SK-MEL-5 (cell line): Measurements from ENCODE around the gene GPX3. TPM values are rescaled to one million over a fixed set of nuclear protein-coding genes. Genes with fewer than 3 reads are reported as not detected.

ENCODE experiments used
- DNase-seq: peaks from one replicate; pipeline ENCODE4 v3.0.0-alpha.2; 2016; ENCODE audit warnings: low read depth, low spot score
- in situ Hi-C: cut with HindIII; loops from 2 replicates; pipeline ENCODE4 v1.10.0; 2016; ENCODE audit warnings: low sequenced_read_pairs, high pct_unique_total_duplicates, low pct_unique_long_range_greater_than_20kb
- total RNA-seq: library from RNA; depleted of rRNA; stranded (reverse); fragments of >200 nt; shearing (Covaris generic); gene quantifications from 2 replicates; pipeline ENCODE4 v1.2.3, GENCODE V29; 2014

GPX3 gene
- total RNA-seq, 1 experiment from 2014 or later, result 1.2 TPM

GRCh38 chr5:151027961-151028479, 7.6 kb downstream of the GPX3 start:
- in situ Hi-C loops, result no loop called here
- DNase-seq, result no peak

- in situ Hi-C loops, result no loop called here
- DNase-seq, result no peak
Observed at GRCh38 chr5:151028717-151029116, 8.3 kb downstream of the GPX3 start.

- DNase-seq, result no peak
- in situ Hi-C loops, result no loop called here
Observed at GRCh38 chr5:151029179-151030055, 9.0 kb downstream of the GPX3 start.

- in situ Hi-C loops, result no loop called here
- no peak for DNase-seq
Observed at GRCh38 chr5:151030056-151030336, 9.6 kb downstream of the GPX3 start.

GRCh38 chr5:151030379-151030778, 10.0 kb downstream of the GPX3 start:
- in situ Hi-C loops, result no loop called here
- no peak for DNase-seq

GRCh38 chr5:151031554-151031953, 11.2 kb downstream of the GPX3 start:
- in situ Hi-C loops, result no loop called here
- no peak for DNase-seq

- in situ Hi-C loops, result no loop called here
- no peak for DNase-seq
Observed at GRCh38 chr5:151033217-151033934, 13.0 kb downstream of the GPX3 start.

- in situ Hi-C loops, result no loop called here
- no peak for DNase-seq
Observed at GRCh38 chr5:151034422-151035379, 14.3 kb downstream of the GPX3 start.

- no peak for DNase-seq
- in situ Hi-C loops, result no loop called here
Observed at GRCh38 chr5:151036556-151036955, 16.2 kb downstream of the GPX3 start.

GRCh38 chr5:151037561-151038411, 17.4 kb downstream of the GPX3 start:
- no peak for DNase-seq
- in situ Hi-C loops, result no loop called here

GRCh38 chr5:151038412-151038745, 18.0 kb downstream of the GPX3 start:
- no peak for DNase-seq
- in situ Hi-C loops, result no loop called here

GRCh38 chr5:151038801-151039238, 18.4 kb downstream of the GPX3 start:
- DNase-seq, result no peak
- in situ Hi-C loops, result no loop called here

- in situ Hi-C loops, result no loop called here
Observed at GRCh38 chr5:151039665-151040064, 19.3 kb downstream of the GPX3 start.

GRCh38 chr5:151040211-151040747, 19.9 kb downstream of the GPX3 start:
- in situ Hi-C loops, result no loop called here
- DNase-seq, result no peak

More at GRCh38 chr5:151039665-151040064, 19.3 kb downstream of the GPX3 start:
- DNase-seq, result no peak

GRCh38 chr5:151041577-151042268, 21.3 kb downstream of the GPX3 start:
- DNase-seq, result no peak
- in situ Hi-C loops, result no loop called here

- no peak for DNase-seq
- in situ Hi-C loops, result no loop called here
Observed at GRCh38 chr5:151042453-151043093, 22.2 kb downstream of the GPX3 start.
